Ectodermal cell (in vitro differentiated cells): Measurements from ENCODE around the gene PILRB.
"Not testable (repeated sequence)": the region's sequence is repeated elsewhere in the genome, so short reads cannot be mapped to it uniquely, and the experiment has no call there.

Experiments used
- H3K27ac ChIP-seq: 2 replicates; pipeline ENCODE4 v1.7.0; 2013; ENCODE audit warnings: mild to moderate bottlenecking, low read depth, low read length; ENCODE audit not compliant: insufficient read depth, poor library complexity, severe bottlenecking
- H3K27me3 ChIP-seq: 2 replicates; pipeline ENCODE4 v1.7.0; 2013; ENCODE audit warnings: mild to moderate bottlenecking, low read length; ENCODE audit not compliant: insufficient read depth, control insufficient read depth, poor library complexity, severe bottlenecking
- H3K36me3 ChIP-seq: one replicate; pipeline ENCODE4 v1.7.0; 2013; ENCODE audit warnings: low read length; ENCODE audit not compliant: control insufficient read depth, insufficient read depth
- H3K4me1 ChIP-seq: one replicate; pipeline ENCODE4 v1.7.0; 2013; ENCODE audit warnings: low read length; ENCODE audit not compliant: control insufficient read depth, insufficient read depth
- H3K4me3 ChIP-seq: 2 replicates; pipeline ENCODE4 v1.7.0; 2013; ENCODE audit warnings: low read depth, low read length, control low read depth; ENCODE audit not compliant: insufficient read depth
- H3K9me3 ChIP-seq: 2 replicates; pipeline ENCODE4 v1.7.0; 2013; ENCODE audit warnings: mild to moderate bottlenecking, low read length, moderate library complexity; ENCODE audit not compliant: control insufficient read depth
- WGBS, 2 experiments: methylation state at CpG; one replicate each; pipeline ENCODE4 v1.1.7; 2013; ENCODE audit warnings: missing lambda C conversion rate in 2 of 2; 5-methylcytosine and 5-hydroxymethylcytosine counted together

The PILRB gene

GRCh38 chr7:100367676-100368613 lies 10.0 kb downstream of the PILRB start:
- H3K4me1 ChIP-seq = peaks cover 9% of the 10 kb centered on the region
- WGBS, 2 experiments = 93 to 94% methylated on average over 11 to 12 of the region's 12 CpGs
- no peak overlapping the region for H3K27ac ChIP-seq
- no peaks in the 10 kb centered on the region for H3K27me3 ChIP-seq
- no peak overlapping the region for H3K4me3 ChIP-seq
- H3K36me3 ChIP-seq = peaks cover 4% of the 10 kb centered on the region
- no peaks in the 10 kb centered on the region for H3K9me3 ChIP-seq

GRCh38 chr7:100369105-100369504 lies 11.2 kb downstream of the PILRB start:
- WGBS, 2 experiments = 87 to 88% methylated on average over 6 of the region's 6 CpGs
- peaks cover 9% of the 10 kb centered on the region for H3K4me1 ChIP-seq
- H3K27ac ChIP-seq = no peak overlapping the region
- no peaks in the 10 kb centered on the region for H3K27me3 ChIP-seq
- no peak overlapping the region for H3K4me3 ChIP-seq
- H3K36me3 ChIP-seq = peaks cover 2% of the 10 kb centered on the region
- no peaks in the 10 kb centered on the region for H3K9me3 ChIP-seq

- Histone ChIP-seq H3K27me3 (no peaks in the 10 kb centered on the region), H3K36me3 (peaks cover 2% of the 10 kb centered on the region), H3K9me3 (no peaks in the 10 kb centered on the region), H3K4me3 (no peak overlapping the region), H3K27ac (no peak overlapping the region), H3K4me1 (peaks cover 17% of the 10 kb centered on the region)
- 4 to 5% methylated on average over 4 of the region's 4 CpGs for WGBS, 2 experiments
Observed at GRCh38 chr7:100370303-100370702, 12.4 kb downstream of the PILRB start.

GRCh38 chr7:100370746-100371145 lies 12.8 kb downstream of the PILRB start:
- peaks cover 2% of the 10 kb centered on the region for H3K36me3 ChIP-seq
- WGBS, 2 experiments = 89 to 90% methylated on average over 6 of the region's 6 CpGs
- no peaks in the 10 kb centered on the region for H3K9me3 ChIP-seq
- no peaks in the 10 kb centered on the region for H3K27me3 ChIP-seq
- peaks cover 17% of the 10 kb centered on the region for H3K4me1 ChIP-seq
- H3K27ac ChIP-seq = no peak overlapping the region
- no peak overlapping the region for H3K4me3 ChIP-seq

- Histone ChIP-seq H3K4me1 (peaks cover 17% of the 10 kb centered on the region), H3K4me3 (no peak overlapping the region), H3K27ac (no peak overlapping the region), H3K27me3 (no peaks in the 10 kb centered on the region), H3K36me3 (peaks cover 2% of the 10 kb centered on the region), H3K9me3 (no peaks in the 10 kb centered on the region)
- 86% methylated on average over 7 of the region's 7 CpGs for WGBS, 2 experiments
Observed at GRCh38 chr7:100371561-100372171, 13.7 kb downstream of the PILRB start.

- no peak overlapping the region for H3K4me3 ChIP-seq
- peaks cover 17% of the 10 kb centered on the region for H3K4me1 ChIP-seq
- H3K9me3 ChIP-seq = no peaks in the 10 kb centered on the region
- no peaks in the 10 kb centered on the region for H3K27me3 ChIP-seq
- WGBS, 2 experiments = 80 to 82% methylated on average over 8 of the region's 8 CpGs
- no peak overlapping the region for H3K27ac ChIP-seq
- peaks cover 2% of the 10 kb centered on the region for H3K36me3 ChIP-seq
Observed at GRCh38 chr7:100372256-100372655, 14.3 kb downstream of the PILRB start.

- H3K27ac ChIP-seq = no peak overlapping the region
- no peak overlapping the region for H3K4me3 ChIP-seq
- H3K36me3 ChIP-seq = no peaks in the 10 kb centered on the region
- peaks cover 17% of the 10 kb centered on the region for H3K4me1 ChIP-seq
- H3K27me3 ChIP-seq = no peaks in the 10 kb centered on the region
- 84% methylated on average over 6 of the region's 6 CpGs for WGBS, 2 experiments
- H3K9me3 ChIP-seq = no peaks in the 10 kb centered on the region
Observed at GRCh38 chr7:100372694-100373093, 14.8 kb downstream of the PILRB start.

GRCh38 chr7:100373261-100373831 lies 15.4 kb downstream of the PILRB start, which contains the start of gene PILRA:
PILRA (plus strand) TSS chr7:100373487; CDS start chr7:100373657, 170 bp downstream.
- 75 to 83% methylated on average over 12 of the region's 12 CpGs for WGBS, 2 experiments
- Histone ChIP-seq H3K36me3 (no peaks in the 10 kb centered on the region), H3K27ac (no peak within 1 kb of the TSS), H3K4me3 (no peak within 1 kb of the TSS), H3K9me3 (no peaks in the 10 kb centered on the region), H3K4me1 (peaks cover 17% of the 10 kb centered on the region), H3K27me3 (no peaks in the 10 kb centered on the region)

GRCh38 chr7:100373870-100374598 lies 16.1 kb downstream of the PILRB start:
- 84% methylated on average over 15 of the region's 15 CpGs for WGBS, 2 experiments
- H3K27ac ChIP-seq, H3K4me3 ChIP-seq, H3K9me3 ChIP-seq, H3K36me3 ChIP-seq, H3K27me3 ChIP-seq: not testable (repeated sequence)
- H3K4me1 ChIP-seq = peaks cover 17% of the 10 kb centered on the region
